H7 (cell line): ENCODE results near the gene RNF130. TPM values are rescaled to one million over a fixed set of nuclear protein-coding genes. Genes with fewer than 3 reads are reported as not detected.

ENCODE experiments used
- DNase-seq: peaks from one replicate; pipeline ENCODE4 v3.0.0; 2012
- H3K27me3 ChIP-seq: 2 replicates; pipeline ENCODE4 v1.6.0; 2011; ENCODE audit warnings: mild to moderate bottlenecking, low read length; ENCODE audit not compliant: control insufficient read depth, insufficient read depth
- H3K36me3 ChIP-seq: replicated peaks from 2 replicates; pipeline ENCODE4 v1.5.1; 2011; ENCODE audit warnings: low read length; ENCODE audit not compliant: control insufficient read depth, insufficient read depth
- H3K4me3 ChIP-seq: 2 replicates; pipeline ENCODE4 v1.5.1; 2011; ENCODE audit warnings: low read depth, mild to moderate bottlenecking, control low read depth, low read length, moderate library complexity; ENCODE audit not compliant: insufficient read depth
- total RNA-seq: library from RNA; depleted of rRNA; stranded (reverse); fragments of >200 nt; shearing (Covaris generic); gene quantifications from 2 replicates; pipeline ENCODE4 v1.2.3, GENCODE V29; 2014; rRNA removed

Gene RNF130
- total RNA-seq, 1 experiment from 2014 or later = 123 TPM

GRCh38 chr5:179909224-179909623 lies 162.3 kb downstream of the RNF130 start:
- Histone ChIP-seq H3K36me3 (peaks cover 2% of the 10 kb centered on the region; the same call in 1 of the 2 replicates), H3K27me3 (no peaks in the 10 kb centered on the region), H3K4me3 (no peak overlapping the region)
- DNase-seq = no peak

DNA sequence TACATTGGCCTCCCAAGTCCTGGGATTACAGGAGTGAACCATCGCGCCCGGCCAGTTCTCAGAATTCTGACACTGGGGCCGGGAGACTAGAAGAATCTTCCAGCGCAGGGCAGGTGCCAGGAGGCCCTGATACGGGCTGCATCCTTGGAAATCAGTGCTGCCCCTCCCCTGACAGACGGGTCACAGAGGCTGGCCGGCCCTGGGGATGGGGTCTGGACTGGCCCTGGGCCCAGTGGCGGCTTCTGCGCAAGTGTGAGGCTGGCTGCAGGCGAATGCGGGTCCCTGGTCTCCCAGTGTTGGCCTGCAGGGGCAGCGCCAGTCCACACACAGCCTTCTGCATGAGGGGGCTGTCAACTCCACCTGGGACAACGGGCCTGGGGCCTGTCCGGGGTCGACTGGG lies 163.0 kb downstream of the RNF130 start:
- Histone ChIP-seq H3K4me3 (no peak overlapping the region), H3K27me3 (no peaks in the 10 kb centered on the region), H3K36me3 (peaks cover 2% of the 10 kb centered on the region; the same call in 1 of the 2 replicates)
- DNase-seq = peak; percentile 92

- Histone ChIP-seq H3K27me3 (no peaks in the 10 kb centered on the region), H3K4me3 (peak within 1 kb of the TSS; percentile 64), H3K36me3 (peaks cover 5% of the 10 kb centered on the region)
- peak; percentile 97 for DNase-seq
Measured at GRCh38 chr5:179907556-179908324, 163.8 kb downstream of the RNF130 start, which contains the start of gene TBC1D9B. Gene TBC1D9B, minus strand, starts transcription at chr5:179907897. Its CDS starts 76 bp downstream, at chr5:179907821.

DNA sequence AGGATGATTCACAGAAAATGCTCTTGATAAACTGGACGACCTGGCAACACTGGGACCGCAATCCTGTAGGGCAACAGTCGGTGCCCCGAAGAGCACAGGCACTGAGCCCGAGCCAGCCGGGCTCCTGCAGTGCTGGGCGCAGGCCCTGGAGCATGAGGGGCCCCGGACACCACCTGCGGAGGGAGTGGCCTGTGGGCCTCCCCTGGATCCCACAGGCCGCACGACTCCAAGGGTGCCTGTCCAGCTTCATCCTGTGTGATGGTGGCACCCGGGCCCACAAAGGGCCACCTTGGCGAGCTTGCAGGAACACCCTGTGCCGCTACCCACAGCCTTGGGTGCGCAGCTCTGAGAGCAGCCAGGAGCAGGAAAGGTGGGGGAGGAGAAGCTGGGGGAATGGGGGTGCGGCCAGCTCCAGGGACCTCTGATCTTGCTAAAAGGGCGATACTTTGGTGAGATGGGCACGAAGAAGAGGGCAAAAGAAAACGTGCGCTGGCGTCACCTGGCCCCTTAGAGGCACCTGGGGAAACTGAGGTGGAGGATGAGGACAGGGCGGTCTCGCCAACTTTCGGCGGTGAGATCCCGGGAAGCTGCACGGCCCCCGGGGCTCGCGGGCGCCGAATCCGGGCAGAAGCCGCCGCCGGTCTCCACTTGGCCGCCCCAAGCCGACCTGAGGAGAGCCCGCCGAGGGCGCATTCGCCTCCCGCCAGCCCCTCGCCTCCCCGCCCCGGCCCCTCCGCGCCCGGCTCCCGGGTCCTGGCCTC lies 164.6 kb downstream of the RNF130 start:
- H3K4me3 ChIP-seq = peak overlapping the region; percentile 58
- peak; percentile 84 for DNase-seq

GRCh38 chr5:179906294-179906794 lies 165.2 kb downstream of the RNF130 start:
- no peak for DNase-seq
- no peaks in the 10 kb centered on the region for H3K27me3 ChIP-seq
- no peak overlapping the region for H3K4me3 ChIP-seq
- H3K36me3 ChIP-seq = peaks cover 5% of the 10 kb centered on the region

More for the DNA sequence above, 164.6 kb downstream of the RNF130 start:
- Histone ChIP-seq H3K36me3 (peaks cover 5% of the 10 kb centered on the region), H3K27me3 (no peaks in the 10 kb centered on the region)

DNA sequence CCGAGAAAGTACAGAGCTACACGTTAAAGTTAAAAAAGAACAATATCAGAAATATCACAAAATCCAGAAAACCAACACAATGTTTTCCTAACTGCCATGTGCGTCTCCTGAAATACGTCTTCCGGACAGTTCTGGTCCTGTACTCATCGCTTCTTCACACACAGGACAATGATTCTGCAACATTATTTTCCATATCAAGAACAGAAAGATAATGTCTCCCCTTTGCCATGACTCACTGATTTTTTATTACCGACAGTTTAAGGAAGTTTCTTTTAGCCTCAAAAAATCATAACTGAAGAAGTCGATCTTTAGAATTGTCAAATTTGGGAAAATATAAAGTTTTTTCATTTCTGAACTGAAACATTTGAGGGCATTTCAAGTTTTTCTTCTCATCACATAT lies 166.4 kb downstream of the RNF130 start:
- no peak overlapping the region for H3K4me3 ChIP-seq
- no peak for DNase-seq
- no peaks in the 10 kb centered on the region for H3K27me3 ChIP-seq
- H3K36me3 ChIP-seq = peaks cover 5% of the 10 kb centered on the region

Other genes starting within 250 kb of the RNF130 start
- gene MRNIP, start 212.9 kb downstream of the RNF130 start, total RNA-seq = 34.7 and 56.2 TPM in 2 replicates
- gene TBC1D9B, start 163.9 kb downstream of the RNF130 start, total RNA-seq = 48.1 and 61.2 TPM in 2 replicates
- 0.78 and 1.4 TPM in 2 replicates for gene RASGEF1C, start 137.5 kb upstream of the RNF130 start, total RNA-seq
- gene MAPK9, start 220.3 kb upstream of the RNF130 start, total RNA-seq = 28.5 and 43.8 TPM in 2 replicates